GM12864 (cell line): Measurements from ENCODE around the gene SUN1.
A peak's percentile ranks its signal among the peaks of the same experiment; 100 is the strongest.

ENCODE experiments used
- DNase-seq: peaks from one replicate; pipeline ENCODE4 v3.0.0-alpha.2; 2011; ENCODE audit warnings: low read depth
- H3K4me3 ChIP-seq: 2 replicates; pipeline ENCODE4 v1.5.1; 2011; ENCODE audit warnings: mild to moderate bottlenecking, low read depth, low read length, control low read depth
- TF ChIP-seq, protein P1 (sequence below): IDR thresholded peaks from 2 replicates; pipeline ENCODE4 v1.5.1; 2011; ENCODE audit warnings: low read depth, mild to moderate bottlenecking, moderate library complexity, low read length, control low read depth, inconsistent platforms; ENCODE audit errors: missing control alignments

The SUN1 gene, protein sequence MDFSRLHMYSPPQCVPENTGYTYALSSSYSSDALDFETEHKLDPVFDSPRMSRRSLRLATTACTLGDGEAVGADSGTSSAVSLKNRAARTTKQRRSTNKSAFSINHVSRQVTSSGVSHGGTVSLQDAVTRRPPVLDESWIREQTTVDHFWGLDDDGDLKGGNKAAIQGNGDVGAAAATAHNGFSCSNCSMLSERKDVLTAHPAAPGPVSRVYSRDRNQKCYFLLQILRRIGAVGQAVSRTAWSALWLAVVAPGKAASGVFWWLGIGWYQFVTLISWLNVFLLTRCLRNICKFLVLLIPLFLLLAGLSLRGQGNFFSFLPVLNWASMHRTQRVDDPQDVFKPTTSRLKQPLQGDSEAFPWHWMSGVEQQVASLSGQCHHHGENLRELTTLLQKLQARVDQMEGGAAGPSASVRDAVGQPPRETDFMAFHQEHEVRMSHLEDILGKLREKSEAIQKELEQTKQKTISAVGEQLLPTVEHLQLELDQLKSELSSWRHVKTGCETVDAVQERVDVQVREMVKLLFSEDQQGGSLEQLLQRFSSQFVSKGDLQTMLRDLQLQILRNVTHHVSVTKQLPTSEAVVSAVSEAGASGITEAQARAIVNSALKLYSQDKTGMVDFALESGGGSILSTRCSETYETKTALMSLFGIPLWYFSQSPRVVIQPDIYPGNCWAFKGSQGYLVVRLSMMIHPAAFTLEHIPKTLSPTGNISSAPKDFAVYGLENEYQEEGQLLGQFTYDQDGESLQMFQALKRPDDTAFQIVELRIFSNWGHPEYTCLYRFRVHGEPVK

DNA sequence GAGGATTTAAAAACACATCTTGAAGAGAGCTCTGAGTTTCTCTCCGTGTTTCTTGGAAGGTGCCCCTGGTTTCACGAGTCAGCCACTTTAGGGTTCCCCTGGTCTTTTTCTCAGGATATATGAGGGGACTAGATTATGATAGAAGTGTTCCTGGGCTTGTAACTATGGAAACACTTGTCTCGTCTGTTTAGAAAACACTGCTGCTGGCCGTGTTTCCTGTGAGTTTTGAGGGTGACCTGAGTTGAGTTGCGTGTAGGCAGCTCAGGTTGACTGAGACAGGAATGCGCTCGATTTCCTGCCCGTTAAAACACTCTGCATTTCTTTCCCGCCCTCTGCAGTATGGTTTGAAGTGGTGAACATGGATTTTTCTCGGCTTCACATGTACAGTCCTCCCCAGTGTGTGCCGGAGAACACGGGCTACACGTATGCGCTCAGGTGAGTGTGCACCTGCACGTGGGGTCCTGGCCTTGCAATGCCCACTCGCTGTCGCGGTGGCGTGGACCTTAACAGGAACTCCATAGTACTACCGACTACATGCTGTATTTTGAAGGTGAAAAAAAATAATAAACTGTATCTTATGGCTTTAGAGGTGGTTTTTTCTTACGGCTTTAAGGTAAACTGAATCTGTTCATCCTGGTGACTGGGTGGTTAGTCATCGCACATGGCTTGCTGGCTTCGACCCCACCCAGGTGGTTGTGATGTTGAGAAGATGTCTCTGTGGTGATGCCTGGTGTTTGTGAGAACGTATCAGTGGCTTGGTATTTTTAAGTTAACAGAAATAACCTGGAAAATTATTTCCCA, at the start of gene SUN1:
Gene SUN1 (plus strand): TSS at position 310 of the 801 bp plus-strand sequence. CDS start 49 bp downstream, at position 359.
- peak; percentile 48 for DNase-seq
- TF ChIP-seq, protein P1, sequence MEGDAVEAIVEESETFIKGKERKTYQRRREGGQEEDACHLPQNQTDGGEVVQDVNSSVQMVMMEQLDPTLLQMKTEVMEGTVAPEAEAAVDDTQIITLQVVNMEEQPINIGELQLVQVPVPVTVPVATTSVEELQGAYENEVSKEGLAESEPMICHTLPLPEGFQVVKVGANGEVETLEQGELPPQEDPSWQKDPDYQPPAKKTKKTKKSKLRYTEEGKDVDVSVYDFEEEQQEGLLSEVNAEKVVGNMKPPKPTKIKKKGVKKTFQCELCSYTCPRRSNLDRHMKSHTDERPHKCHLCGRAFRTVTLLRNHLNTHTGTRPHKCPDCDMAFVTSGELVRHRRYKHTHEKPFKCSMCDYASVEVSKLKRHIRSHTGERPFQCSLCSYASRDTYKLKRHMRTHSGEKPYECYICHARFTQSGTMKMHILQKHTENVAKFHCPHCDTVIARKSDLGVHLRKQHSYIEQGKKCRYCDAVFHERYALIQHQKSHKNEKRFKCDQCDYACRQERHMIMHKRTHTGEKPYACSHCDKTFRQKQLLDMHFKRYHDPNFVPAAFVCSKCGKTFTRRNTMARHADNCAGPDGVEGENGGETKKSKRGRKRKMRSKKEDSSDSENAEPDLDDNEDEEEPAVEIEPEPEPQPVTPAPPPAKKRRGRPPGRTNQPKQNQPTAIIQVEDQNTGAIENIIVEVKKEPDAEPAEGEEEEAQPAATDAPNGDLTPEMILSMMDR = no peak
- H3K4me3 ChIP-seq = peak within 1 kb of the TSS; percentile 47

DNA sequence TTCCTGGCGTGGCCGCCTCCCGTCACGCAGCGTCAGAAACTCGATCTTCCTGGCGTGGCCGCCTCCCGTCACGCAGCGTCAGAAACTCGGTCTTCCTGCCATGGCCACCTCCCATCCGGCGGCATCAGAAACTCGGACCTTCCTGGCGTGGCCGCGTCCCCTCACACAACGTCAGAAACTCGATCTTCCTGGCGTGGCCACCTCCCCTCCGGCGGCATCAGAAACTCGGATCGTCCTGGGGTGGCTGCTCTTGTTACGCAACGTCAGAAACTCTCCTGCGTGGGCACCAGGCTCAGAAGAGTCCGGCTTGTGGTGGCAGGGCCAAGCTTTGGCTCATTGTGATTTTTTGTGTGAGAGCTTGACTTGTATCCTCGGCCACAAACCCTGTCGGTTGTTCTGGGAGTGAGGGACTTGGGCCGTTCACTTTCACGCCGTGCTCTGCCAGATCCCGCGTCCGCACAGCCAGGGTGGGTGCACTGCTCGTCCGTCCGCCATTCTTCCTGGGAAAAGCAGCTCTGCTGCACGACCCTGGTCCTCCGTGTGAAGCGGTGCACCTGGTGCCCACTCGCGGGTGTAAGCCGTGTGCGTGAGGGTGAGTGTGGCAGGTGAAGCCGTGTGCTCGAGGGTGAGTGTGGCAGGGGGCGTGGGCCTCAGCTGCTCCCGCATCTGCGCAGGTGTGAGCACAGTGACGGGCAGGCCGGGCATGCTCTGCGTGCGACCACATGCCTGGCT, 49.4 kb upstream of the SUN1 start:
- TF ChIP-seq, protein P1 = no peak
- no peak overlapping the region for H3K4me3 ChIP-seq
- no peak for DNase-seq

DNA sequence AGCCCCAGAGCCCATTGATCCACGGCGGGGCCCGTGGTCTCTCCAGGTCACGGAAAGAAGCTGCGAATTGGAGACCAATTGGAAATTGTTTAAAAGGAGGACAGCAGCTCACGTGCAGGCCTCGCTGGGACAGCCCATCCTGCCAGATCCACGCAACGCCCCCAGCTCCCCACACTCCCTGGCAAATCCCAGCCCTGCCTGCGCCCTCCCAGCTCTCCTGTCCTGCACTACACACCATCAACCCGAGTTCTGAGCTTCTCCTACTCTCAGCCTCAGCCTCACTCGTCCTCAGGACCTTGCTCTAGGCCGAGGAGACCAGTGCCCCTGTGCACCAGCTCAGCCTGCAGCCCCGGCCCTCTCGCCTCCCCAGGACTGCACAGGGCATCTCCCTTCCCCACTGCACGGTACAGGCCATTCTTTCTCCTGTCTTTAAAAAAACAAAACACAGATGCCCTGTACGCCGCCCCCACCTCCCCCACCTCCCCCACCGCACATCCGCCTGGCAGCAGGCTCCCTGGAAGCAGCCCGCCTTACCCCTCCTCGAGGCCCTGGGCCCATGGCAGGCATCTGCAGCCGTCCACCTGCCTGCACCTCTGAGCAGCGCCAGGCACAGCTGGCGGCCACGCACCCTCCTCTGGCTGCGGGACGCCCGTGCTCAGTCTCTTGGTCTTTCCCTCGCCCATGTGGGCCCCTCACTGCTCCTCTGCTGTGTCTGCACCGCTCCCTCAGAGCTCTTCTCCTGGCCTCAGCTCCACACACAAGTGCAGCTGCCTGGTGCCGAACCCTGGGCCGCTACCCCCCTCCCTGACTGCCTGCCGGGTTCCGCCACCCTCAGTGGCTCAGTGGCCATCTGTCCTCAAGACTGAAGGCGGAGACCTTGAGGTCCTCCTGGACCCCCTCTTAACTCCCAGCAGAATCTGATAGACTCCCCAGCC, 48.5 kb upstream of the SUN1 start:
- TF ChIP-seq, protein P1 = no peak
- no peak overlapping the region for H3K4me3 ChIP-seq
- no peak for DNase-seq

DNA sequence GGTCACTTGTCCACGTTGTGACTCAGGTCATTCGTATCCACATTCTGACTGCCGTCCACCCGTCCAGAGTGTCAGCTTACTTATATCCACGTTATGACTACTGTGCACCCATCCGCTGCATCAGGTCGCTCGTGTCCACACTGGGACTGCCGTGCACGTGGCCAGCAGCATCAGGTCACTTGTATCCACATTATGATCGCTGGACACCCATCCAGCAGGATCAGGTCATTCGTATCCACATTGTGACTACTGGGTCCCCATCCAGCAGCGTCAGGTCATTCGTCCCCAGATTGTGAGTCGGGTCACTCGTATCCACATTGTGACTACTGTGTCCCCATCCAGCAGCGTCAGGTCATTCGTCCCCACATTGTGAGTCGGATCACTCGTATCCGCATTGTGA, 47.3 kb upstream of the SUN1 start:
- H3K4me3 ChIP-seq = no peak overlapping the region
- TF ChIP-seq, protein P1 = no peak
- no peak for DNase-seq

DNA sequence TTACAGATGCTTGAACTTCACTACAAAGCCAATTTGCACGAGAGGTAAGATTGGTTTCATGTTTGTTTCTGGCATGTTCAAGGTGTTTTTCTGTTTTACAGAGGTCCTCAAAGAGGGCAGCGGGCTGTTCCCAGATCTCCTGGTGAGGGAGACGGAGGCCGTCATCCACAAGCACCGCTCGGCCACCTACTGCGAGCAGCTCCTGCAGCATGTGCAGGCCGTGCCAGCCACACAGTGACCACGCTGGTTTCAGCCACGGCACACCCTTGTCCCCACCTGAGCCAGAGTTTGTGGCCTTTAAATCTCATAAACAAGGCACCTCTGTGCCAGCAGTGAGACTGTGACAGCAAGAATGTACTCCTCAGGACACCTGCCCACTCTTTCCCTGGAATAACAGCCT, 46.9 kb upstream of the SUN1 start:
- H3K4me3 ChIP-seq = no peak overlapping the region
- DNase-seq = no peak
- TF ChIP-seq, protein P1 = no peak
